Dedifferentiated amniotic fluid mesenchymal stem cell (primary cell): ENCODE data around the gene RANBP17.
A peak's percentile ranks its signal among the peaks of the same experiment; 100 is the strongest.
"Not testable (repeated sequence)": the region's sequence is repeated elsewhere in the genome, so short reads cannot be mapped to it uniquely, and the experiment has no call there.

Experiments
- DNase-seq: peaks from one replicate; pipeline ENCODE4 v3.0.0-alpha.2; 2016; ENCODE audit errors: extremely low spot score

RANBP17 gene

GRCh38 chr5:170861917-170862766 is at the start of gene RANBP17:
Gene RANBP17, plus strand, starts transcription at chr5:170862018.
- DNase-seq: peak; percentile 51

DNA sequence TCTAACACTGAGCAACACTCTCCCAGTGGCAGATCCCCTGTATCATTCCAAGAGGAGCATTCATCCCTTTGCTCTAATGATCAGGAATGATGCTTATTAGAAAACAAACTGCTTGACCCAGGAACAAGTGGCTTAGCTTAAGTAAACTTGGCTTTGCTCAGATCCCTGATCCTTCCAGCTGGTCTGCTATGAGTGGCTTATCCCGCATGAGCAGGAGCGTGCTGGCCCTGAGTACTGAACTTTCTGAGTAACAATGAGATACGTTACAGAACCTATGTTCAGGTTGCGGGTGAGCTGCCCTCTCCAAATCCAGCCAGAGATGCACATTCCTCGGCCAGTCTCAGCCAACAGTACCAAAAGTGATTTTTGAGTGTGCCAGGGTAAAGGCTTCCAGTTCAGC is 48.6 kb upstream of the RANBP17 start:
- DNase-seq: no peak

- DNase-seq: no peak
These were observed 44.6 kb upstream of the RANBP17 start for GRCh38 chr5:170817195-170817594.

GRCh38 chr5:170818232-170818631 is 43.6 kb upstream of the RANBP17 start:
- peak; percentile 92 for DNase-seq

DNA sequence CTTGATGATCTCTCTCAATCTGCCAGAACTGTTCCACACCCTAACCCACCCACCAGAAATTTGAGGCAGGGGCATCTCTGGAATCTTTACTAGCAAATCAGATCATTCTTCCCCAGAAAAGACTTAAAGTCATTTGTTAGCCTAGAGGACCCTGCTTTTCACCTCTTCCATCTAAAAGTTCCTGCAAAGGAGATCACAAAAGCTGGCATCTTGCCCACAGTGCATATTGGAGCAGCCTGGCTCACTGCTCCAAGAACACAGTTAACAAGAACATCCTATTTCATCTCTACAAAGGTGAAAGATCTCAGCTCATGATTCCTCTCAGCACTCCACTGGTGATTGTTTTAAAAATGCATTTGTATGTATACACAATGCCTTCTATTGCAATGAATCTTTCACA is 42.0 kb upstream of the RANBP17 start:
- no peak for DNase-seq

DNA sequence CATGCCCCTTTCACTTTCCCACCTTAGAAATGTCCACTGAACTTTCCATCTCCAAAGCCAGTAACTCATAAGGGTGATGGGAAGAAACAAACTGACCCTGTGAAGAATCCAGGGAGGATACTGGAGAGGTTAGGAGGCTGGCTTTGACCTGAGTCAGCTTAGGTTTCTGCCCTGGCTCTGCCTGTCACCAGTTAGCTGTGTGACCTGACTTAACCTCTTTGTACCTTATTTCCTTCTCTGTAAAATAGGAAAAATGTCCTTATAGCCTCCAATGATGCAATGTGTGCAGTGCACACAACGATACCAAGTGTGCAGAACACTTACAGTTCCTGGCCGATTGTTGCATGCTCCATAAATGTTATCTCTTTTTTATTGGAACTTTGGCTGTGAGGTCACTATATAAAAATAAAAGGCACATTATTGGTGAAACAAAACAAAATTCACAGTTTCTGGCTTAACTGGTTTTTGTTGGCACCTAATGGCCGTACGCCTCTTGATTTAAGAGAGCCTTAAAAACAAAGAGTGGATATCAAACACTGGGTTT is 40.5 kb upstream of the RANBP17 start:
- no peak for DNase-seq

GRCh38 chr5:170826117-170826516 is 35.7 kb upstream of the RANBP17 start:
- no peak for DNase-seq

DNA sequence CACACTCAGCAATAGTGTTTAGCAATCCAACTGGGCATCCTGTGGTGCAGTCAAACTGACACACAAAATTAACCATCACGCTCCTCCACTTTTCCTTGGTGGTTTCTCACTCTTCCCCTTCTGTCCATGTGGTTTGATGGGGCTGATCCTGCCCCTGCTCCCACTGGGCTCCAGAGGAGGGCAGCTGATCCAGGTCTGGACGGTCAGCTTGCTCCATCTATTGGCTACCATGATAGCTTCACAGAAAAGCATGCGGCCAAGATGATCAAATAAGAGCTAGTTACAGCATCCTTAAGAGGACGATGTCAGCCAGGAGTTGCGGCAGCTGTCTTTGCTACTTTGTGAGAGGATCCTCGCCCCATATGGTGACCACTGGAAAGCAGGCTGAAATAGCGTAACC is 29.6 kb upstream of the RANBP17 start:
- no peak for DNase-seq

GRCh38 chr5:170833981-170834380 is 27.8 kb upstream of the RANBP17 start:
- not testable (repeated sequence) for DNase-seq

GRCh38 chr5:170836226-170836625 is 25.6 kb upstream of the RANBP17 start:
- no peak for DNase-seq

DNA sequence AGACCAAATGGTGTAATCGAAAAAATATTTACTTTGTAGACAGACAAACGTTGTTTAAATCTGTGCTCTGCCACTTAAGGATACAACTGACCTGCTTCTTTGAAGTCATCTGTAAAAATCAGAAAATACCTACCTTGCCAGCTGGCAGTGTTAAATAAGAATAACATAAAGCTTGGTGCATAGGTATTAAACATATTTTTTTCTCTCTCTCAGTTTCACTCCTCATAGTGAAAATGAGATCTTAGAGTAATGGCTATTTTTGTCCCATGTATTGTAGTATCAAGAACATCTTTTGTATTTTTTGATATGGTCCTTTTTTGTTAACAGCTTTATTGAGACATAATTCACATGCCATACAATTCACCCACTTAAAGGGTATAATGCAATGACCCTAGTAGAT is 17.9 kb upstream of the RANBP17 start:
- DNase-seq: no peak

DNA sequence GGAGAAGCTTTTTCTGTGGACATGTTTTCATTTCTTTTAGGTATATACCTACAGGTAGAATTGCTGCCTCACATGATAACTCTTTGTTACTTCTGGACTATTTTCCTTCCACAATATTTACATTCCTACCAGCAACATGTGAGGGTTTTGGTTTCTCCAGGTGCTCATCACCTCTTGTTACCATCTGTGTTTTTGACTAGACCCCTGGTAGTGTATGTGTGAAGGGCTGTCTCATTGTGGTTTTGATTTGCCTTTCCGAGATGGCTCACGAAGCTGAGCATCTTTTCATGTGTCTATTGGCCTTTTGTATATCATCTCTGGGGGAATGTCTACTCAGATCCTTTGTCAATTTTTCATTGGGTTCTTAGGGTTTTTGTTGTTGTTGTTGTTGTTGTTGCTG is 17.2 kb upstream of the RANBP17 start:
- DNase-seq: no peak

GRCh38 chr5:170846416-170846815 is 15.4 kb upstream of the RANBP17 start:
- no peak for DNase-seq

DNA sequence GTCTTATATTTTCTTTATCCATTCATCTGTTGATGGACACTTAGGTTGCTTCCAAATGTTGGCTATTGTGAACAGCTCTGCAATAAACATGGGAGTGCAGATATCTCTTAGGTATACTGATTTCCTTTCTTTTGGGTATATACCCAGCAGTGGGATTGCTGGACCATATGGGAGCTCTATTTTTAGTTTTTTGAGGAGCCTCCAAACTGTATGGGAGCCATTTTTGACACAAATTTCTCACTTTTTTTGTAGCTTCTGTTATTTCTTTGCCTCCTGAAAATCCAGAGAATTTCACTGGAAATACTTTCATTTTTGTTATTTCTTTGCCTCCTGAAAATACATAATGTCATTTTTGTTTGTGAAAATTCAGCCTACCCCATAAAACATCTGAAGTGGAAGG is 15.0 kb upstream of the RANBP17 start:
- DNase-seq: no peak

GRCh38 chr5:170848033-170848432 is 13.8 kb upstream of the RANBP17 start:
- DNase-seq: no peak

GRCh38 chr5:170849374-170849773 is 12.4 kb upstream of the RANBP17 start:
- no peak for DNase-seq

- DNase-seq: no peak
These were observed 7.3 kb upstream of the RANBP17 start for GRCh38 chr5:170854566-170854965.

- DNase-seq: no peak
These were observed 4.8 kb upstream of the RANBP17 start for GRCh38 chr5:170857066-170857465.

GRCh38 chr5:170860415-170860814 is 1.4 kb upstream of the RANBP17 start:
- DNase-seq: no peak

DNA sequence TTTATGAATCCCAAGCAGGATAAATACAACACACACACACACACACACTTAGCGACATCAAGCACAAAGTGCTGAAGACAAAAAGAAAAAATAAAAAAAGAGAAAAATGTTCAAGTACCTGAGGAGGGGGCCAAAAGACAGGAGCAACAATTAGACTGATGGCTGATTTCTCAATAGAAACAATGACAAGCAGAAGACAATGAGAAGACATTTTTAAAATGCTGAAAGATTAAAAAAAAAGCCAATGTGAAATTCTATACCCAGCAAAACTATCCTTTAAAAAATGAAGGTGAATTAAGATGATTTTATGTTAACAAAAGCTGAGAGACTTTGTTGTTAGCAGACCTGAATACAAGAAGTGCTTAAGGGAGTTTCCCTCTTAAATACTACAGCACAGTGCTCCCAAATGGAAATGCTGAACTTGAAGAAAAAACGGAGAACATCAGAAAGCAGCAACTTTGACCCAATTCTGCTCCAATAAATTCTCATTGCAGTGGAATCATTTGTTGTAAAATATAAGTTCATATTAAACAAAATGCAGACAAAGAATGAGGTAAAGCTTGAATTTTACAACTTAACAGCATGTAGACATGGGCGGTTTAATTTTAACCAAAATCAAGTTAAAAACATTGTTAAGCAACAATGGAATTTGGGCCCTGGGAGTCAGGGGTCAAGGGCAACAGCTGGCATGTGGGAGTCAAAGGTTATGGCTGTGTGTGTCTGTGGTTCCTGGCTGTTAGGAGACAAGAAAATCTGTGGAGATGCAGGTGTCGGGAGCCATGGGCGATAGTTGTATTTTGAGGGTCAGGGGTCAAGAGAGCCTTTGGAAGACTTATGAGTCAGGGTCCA is 776 bp upstream of the RANBP17 start:
- DNase-seq: no peak

DNA sequence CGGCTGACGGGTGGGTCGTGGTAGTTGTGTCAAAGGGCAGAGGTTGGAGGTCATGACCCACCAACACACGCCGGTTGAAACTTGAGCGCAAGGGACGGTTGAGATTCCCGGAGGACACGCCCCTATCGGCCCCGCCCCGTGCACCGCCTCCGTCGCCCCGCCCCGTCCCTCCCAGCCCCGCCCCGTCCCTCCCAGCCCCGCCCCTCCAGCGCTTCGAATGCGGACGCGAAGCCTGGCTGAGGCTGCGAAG is 226 bp upstream of the RANBP17 start:
- no peak for DNase-seq

DNA sequence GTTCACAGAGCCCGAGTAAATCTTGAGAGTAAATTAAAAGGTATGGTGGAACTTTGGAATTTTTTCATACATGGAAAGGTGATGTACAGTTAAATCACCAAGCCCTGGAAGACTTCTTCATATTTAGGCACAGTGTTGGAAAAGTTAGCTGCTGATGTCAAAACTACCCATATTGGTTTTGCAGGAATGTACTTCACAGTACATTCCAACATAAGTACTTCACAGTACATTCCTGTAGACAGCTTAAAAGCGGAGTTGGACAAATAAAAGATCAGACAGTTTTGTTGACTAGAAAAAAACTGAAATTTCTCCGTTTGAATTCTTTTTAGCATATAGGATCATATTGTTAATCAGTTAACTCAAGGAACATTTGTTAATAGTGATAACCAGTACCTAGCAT is 1.8 kb downstream of the RANBP17 start:
- peak; percentile 64 for DNase-seq

GRCh38 chr5:170865622-170866021 is 3.8 kb downstream of the RANBP17 start:
- no peak for DNase-seq
